G401 (cell line): ENCODE results near the gene ARAP1. TPM values are rescaled to one million over a fixed set of nuclear protein-coding genes. Genes with fewer than 3 reads are reported as not detected.

Source experiments
- DNase-seq: peaks from one replicate; pipeline ENCODE4 v3.0.0-alpha.2; 2015; ENCODE audit warnings: low spot score
- in situ Hi-C: cut with HindIII; loops from 2 replicates; pipeline ENCODE4 v1.10.0; 2016; ENCODE audit warnings: low sequenced_read_pairs, mixed read lengths
- total RNA-seq: library from RNA; depleted of rRNA; stranded (reverse); fragments of >200 nt; shearing (Covaris generic); gene quantifications from 2 replicates; pipeline ENCODE4 v1.2.3, GENCODE V29; 2014

Gene ARAP1
- total RNA-seq, 1 experiment from 2014 or later, result 89.9 TPM

DNA sequence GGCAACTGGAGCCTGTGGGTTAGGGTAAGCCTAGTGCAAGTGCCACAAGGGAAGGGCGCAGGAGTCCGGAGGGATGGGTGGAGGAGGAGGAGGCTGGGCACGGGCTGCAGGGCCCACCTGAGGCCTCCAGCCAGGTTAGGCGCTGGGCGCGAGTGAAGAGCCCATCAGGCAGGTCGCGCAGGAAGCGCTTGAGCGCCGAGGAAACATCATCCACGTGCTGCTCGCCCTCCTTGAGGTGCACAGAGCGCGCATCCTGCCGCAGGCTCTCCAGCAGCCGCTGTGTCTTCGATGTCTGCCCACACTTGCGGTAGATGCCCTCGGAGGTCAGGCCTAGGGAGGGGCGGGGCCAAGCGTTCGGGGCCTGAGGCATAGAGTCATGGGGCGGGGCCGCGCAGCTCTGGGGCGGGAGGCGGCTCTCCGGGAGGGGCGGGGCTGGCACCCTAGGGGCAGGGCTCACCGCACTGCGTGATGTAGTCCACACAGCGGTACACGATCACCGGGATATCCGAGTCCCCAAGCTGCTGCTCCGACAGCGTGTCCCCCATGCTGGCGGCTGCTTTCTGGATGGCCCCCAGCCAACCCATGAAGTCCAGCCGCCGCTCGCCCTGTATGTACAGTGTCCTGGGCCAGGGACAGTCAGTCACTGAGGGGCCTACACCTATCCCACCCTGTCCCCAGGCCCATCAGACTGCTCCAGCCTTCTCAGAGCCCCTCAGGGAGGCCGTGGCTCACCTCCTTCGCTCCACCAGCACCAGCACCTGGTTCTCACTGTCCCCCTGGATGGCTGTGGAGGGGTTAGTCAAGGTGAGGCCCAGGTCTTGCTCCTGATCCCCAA lies 55.1 kb downstream of the ARAP1 start:
- in situ Hi-C loops, result no loop called here
- DNase-seq, result no peak

DNA sequence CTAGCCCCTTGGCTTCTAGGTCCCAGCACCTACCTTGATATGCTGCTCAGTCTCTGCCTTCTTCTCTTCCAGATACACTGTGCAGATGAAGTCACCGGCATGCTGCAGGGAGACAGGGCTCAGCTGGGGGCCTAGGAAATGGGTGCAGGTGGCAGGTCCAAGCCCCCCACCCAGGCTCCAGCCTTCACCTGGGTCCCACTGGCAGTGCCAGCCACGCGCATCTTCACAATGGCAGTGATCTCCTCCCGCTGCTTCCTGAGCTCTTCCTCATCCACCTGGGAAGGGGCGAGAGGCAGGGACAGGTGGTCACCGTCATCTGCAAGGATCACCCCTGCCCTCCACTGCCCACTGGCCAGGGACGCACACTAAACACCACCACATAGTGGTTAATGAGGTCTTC lies 56.9 kb downstream of the ARAP1 start:
- in situ Hi-C loops, result no loop called here

DNA sequence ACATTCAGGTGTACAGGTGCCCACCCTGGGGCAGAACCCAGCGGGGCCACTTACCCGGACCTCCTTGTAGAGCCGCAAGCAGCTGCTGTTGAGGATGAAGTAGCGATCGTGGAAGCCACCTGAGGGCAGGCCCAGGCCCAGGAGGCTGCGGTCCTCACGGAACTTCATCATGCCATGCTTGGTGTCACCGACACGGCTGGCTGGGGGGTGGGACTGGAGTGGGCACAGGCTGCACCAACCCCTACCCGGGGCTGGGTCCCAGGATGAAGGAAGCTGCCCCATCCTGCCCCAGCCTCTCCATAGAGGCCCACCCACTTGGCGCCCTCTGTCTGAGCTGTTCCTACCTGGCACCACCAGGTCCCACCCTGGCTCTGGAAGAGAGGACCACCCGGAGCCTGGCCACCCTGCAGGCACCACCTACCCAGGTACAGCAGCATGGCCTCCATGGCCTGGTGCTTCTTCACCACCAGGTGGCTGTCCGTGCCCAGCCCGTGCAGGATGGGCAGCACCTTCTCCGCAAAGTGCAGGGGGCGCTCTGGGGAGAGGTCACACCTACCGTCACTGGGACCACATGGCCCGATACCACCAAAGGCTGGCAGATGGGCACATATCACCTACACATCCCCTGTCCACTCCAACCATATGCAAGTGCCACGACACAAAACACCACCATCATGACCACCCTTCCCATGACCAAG lies 58.8 kb downstream of the ARAP1 start:
- in situ Hi-C loops, result no loop called here
- no peak for DNase-seq

More for the DNA sequence above, 56.9 kb downstream of the ARAP1 start:
- DNase-seq, result no peak

DNA sequence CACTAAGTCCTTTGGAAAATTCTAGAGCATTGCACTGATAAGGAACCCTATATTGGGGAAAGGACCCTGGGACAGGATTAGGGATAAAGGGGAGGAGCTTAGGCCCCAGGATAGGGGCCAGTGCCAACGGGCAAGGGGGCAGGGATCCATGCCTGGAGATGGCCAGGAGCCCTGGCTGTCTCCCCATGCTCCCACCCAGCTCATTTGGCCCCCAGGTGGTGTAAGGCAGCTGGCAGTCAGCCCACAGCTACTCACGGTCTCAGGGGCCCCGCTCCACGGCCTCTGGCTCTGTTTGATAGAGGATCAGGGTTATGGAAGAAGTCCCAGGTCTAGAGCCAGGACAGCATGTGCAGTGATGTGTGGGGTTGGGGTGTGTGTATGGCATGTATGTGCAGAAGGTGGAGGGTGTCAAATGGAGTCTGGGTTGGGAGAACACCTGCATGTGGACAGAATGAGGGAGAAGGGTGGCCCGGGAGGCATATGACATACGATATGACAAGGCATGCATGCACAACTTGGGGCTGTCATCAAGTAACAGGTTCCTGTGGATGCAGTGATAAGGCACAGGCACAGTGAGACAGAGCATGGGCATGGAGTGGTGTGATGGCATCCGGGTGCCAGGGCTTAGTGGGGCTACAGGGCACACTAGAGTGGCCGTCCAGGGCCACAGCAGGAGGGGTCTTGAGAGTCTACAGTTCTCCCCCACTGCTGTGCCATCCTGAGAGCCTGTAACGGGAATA lies 59.5 kb downstream of the ARAP1 start:
- no peak for DNase-seq
- in situ Hi-C loops, result no loop called here

DNA sequence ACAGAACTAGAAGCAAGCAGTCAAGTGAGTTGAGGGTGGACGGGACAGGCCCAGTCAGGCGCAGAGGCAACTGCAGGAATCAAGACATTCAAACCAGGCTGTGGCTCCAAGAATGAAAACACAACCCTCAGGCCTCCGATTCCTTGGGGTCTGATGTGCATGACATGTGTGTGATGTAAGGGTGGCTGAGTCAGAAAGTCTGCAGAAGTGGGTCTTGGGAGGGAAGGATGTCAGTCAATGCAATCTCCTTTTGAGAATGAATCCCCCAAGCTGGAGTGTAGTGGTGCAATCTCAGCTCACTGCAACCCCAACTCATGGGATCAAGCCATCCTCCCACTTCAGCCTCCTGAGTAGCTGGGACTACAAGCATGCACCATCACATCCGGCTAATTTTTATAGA lies 62.0 kb downstream of the ARAP1 start:
- DNase-seq, result no peak
- in situ Hi-C loops, result no loop called here

DNA sequence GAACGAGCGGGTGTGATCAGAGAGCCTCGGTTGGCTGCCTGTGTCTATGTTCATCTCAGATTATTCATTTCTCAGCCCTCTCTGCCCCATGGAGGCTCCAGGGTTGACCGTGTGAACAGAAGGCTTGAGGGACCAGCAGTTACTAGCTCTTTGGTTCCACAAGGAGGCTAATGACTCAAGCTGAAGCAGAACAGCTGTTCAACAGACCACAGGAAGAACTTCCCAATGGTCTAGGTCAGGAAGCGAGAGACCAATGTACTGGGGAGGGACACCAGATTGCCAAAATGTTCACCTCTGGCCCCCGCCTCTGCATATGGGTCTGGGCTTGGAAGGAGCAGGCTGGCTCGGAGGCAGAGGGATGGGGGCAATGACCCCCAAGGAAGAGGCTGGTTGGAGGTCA lies 63.3 kb downstream of the ARAP1 start:
- in situ Hi-C loops, result no loop called here
- no peak for DNase-seq

DNA sequence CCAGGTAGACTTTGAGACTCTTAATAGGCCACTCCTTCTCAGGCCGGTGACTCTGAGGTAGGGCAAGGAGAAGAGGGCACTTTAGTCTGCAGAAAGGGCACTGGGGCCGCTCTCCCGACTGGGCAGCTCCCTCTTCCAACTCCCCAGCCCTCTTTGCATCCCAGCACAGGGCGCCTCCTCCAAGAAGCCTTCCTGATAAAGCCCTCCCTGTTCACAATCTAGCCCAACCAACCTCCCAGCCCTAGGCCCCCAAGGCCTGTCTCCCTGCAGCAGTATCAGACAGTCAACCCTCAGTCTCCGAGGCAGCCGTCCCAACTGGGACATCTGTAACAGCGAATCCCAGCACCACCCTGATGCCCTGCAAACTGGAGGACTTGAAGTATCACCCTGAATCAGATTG lies 63.7 kb downstream of the ARAP1 start:
- no peak for DNase-seq
- in situ Hi-C loops, result no loop called here

DNA sequence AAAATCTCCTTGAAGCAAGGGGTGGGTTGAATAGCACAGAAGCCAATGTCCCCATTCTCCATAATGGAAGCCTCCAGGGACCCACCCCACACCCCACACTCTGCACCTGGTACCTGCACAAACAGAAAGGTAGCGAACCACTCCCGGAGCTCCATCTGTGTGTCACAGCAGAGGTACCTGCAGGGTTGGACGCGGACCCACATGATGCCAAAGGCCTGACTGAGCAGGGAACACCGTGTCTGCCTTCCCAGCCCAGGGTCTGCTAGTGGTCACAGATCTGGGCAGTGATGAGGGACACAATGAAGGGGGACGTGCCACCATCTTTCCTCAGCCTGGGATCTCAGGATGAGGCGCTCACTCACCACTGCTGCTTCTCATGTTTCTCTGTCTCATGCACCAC lies 64.9 kb downstream of the ARAP1 start:
- in situ Hi-C loops, result no loop called here

DNA sequence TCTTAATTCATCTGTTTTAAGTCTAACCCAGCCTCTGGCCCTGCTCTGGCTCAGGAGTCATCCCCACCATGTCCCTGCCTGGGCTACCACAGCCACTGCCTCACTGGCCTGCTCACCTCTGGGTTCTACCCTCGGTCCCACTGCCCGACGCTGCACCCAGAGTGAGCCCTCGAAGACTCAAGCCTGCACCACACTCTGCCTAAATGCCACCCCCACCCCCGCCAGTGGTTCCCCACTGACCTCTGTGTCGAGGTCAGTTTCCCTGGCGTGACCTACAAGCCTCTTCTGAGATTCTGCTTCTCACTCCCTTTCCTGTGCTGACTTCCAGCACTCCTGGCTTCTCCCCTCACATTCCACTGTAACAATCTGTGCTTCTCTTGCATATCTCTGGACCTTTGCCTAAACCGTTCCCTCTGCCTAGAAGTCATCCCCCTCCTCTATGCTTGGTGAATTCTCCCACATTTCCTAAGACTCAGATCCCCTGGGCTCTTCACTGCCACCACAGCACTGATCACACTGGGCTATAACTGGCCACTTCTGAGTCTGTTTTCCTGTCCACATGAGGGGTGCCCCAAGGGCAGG lies 65.5 kb downstream of the ARAP1 start:
- in situ Hi-C loops, result no loop called here
- no peak for DNase-seq

More for the DNA sequence above, 64.9 kb downstream of the ARAP1 start:
- DNase-seq, result no peak

DNA sequence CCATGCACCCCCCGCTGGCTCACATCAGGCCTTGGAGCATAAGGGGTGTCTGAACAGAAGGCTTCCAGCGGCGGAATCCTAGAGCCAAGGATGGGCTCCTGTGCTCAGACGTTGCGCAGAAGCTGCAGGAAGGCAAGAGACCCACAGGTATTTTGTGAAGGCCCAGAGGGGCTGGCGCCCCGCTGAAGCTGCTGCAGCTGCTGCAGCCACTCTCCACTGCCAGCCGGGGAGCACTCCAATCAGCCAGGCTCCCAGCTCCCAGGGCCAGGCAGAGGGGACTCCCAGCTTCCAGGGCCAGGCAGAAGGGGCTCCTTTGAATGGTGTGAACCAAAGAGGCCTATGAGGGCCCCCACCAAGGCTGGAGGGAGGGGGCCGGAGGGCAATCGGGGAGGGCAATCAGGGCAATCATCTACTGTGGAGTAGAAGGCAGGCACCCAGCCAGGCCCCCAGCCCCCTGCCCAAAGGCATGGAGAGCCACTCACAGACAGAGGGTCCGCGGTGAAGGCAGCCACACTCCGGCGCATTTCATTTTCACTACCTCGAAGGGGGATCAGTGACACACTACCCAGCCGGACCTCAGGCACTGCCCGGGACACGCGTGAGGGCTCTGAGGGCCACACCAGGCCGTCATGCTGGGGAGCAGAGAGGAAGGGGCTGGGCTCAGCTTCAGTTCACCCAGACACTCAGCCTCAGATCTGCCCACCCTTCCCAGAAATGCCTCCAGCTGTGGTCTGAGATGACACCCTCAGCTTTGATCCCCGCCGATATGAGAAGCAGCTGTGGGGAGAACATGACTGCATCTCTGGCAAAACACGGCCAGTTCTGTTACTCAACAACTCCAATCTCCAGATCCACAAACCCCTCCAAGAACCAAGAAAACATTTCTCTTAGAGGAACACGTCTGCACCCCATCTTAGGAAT lies 66.4 kb downstream of the ARAP1 start:
- in situ Hi-C loops, result no loop called here

DNA sequence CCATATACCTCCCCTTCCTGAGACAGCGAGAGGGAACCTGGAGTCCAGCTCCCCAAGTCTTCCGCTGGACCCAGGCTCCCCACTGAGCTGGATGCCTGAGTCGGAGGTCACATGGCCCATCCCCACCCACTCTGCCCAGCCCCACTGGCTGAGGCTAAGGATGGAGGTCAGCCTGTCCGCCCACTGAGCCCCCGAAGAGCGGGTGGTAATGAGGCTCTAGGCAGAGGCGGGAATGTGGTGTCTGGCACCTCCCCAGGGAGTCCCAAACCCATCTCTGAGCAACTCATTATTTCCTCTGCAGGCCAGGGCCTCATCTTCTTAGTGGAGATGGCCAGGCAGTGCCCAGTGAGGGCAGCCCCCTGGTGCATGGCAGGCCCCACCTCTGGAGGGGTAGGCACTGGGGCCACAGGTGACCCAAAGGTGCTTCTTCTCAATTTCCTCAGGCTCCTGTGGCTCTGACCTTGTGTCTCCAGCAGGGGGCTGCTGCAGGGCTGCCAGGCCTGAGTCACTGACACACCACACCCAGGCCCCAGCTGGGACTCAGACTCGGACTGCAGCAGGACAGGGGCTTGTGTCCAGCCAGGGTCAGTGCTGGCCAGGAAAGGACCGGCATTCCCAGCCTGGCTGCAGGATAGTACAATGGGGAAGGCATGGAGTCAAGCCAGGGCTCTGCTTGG lies 67.8 kb downstream of the ARAP1 start:
- in situ Hi-C loops, result no loop called here
- peak; percentile 25 for DNase-seq

More for the DNA sequence above, 66.4 kb downstream of the ARAP1 start:
- DNase-seq, result no peak

DNA sequence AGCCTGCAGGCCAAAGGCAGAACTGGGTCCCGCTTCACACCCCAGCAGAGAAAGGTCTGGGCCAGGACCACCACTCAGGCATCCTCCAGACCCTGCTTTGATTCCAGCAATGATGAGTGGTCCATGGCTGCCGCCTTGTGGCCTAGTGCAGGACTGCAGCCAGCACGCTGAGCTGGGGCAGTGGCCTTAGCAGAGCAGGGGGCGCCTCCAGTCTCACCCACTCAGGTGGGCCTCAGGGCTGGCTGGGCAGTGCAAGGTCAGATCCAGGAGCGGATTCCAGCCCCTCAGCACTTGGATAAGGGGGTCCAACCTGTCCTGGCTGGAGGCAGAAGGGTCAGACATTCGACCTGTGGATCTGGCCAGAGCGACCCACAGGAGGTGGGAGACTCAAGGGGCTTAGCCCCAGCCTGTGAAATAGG lies 68.4 kb downstream of the ARAP1 start:
- DNase-seq, result peak; percentile 52
- in situ Hi-C loops, result no loop called here

DNA sequence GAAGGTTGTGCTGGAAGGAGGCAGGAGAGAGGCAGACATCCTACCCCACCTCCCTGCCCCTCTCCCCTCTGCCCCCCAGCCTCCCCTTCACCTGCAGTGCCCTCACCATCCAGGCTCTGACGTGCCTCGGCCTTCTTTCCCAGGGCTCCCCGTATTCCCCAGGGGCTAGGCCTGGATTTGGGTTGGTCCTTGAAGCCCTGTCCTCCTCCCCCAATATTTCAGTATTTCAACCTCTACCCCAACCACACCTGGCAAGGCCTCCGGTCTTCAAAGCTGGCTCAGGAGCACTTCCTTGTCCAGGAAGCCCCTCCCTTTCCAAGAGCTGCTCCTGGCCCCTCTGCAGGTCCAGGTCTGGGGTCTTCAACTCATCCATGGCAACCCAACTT lies 69.4 kb downstream of the ARAP1 start:
- in situ Hi-C loops, result no loop called here
- no peak for DNase-seq

DNA sequence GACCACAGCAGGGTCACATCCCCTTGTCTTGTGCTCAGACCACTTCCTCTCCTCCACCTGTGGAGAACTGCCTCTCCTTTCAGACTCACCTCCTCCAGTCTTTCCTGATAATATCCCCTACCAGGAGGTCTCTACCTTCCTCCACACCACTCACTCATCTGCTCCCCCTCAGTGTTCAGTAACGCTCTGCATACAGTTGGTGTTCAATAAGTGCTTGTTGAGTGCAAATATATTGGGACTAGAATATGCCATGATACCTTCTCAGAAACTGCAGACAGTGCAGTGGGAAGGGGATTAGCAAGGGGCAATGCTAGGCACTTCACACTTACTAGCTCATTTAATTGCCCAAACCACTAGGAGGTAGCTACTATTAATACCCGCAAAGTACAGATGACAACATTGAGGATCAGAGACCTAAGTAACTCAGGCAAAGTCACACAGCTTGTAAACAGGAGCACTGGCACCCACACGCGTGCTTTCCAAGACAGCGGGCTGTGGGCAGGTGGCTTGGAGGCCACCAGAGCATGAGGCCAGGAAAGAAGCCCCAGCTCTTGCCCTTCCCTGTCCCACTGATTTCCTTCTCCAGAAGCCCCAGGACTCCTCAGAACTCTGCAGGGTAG lies 69.9 kb downstream of the ARAP1 start:
- in situ Hi-C loops, result no loop called here
- no peak for DNase-seq

DNA sequence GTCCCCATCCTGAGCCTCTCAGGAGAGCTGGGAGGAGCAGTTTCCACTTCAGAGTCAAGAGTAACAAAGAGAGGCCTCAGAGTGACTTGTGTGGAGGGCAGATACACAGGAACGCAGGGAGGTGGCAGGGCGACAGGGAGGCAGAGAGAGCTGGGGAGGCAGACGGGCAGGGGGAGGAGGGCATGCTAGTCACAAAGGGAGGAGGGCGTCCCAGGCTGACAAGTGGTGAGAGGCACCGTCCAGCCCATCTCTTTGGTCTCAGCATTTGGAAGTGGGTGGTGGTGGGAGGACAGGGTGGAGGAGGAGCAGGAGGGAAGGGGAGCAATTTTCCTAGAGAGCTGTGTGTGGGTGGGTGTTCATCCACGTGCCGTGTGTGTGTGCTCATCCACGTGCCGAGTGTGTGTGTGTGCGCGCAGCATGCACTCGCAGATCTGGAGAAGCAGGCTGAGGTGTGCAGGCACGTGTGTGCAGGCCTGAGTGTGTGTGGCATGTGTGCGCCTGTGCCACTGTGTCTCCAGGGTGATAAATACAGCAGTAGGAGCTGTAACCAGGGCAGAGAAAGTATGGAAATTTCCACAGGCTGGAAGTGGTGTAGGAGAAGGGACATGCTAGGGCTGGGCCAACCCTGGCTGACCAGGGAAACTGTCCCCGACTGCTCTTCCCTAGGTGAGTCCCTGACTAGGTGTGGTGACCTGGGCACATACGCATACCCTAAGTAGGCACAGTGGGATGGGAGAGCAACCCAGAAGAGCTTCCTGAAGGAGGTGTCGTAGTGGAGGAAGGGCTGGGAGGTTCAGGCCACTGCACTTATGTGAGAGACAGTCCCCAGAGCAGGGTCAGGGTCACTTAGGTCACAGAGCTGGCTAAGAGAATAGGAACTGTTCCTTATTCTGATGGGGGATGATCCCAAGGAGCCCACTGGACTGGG lies 70.7 kb downstream of the ARAP1 start:
- in situ Hi-C loops, result no loop called here
- DNase-seq, result peak; percentile 66

DNA sequence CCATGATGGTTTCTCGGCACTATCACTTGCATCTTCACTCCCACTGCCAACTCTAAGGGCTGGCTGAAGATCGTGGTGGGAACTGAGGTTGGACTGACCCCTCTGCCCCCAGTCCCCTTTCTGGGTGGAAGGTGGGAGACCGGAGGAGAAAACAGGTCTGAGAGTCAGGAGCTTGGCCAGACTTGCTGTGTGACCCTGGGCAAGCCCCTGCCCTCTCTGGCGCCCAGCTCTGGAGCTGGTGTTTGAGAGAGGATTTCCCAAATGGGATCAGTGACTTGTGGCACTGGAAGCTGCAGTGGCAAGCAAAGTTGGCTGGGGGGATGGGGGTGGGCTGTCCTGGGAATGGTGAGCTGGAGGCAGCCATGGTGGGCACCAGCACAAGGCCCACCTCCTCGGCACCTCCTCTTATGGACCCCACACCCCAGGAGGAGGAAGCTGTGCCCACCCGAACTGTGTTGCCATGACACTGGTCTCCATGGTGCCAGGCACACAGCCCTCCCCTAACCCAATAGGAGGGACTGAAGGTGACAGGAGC lies 71.5 kb downstream of the ARAP1 start:
- in situ Hi-C loops, result no loop called here
- no peak for DNase-seq
